ENCODE measurements around the gene NFIX. TPM values are rescaled to one million over a fixed set of nuclear protein-coding genes. Genes with fewer than 3 reads are reported as not detected.
A peak's percentile ranks its signal among the peaks of the same experiment; 100 is the strongest.

NFIX gene
- total and polyA plus RNA-seq, 2 donors from 2014 or later: 4.3 to 65.0 TPM

- DNase-seq (peak; percentile 80 to 88 (median 86)), FAIRE-seq (no peak)
- Histone ChIP-seq H3K36me3 (ENCODE audit: control insufficient read depth in 2 of 3, insufficient read depth in 3 of 3, low read length in 3 of 3) (no peaks in the 10 kb centered on the region), H3K27me3 (ENCODE audit: control insufficient read depth, insufficient read depth, low read length) (no peaks in the 10 kb centered on the region), H3K27ac (ENCODE audit: low read depth in 2 of 2, low read length in 2 of 2) (no peak overlapping the region), H3K9ac (ENCODE audit: low read length in 3 of 3) (peak overlapping the region in 2 of 3 donors; percentile 46 to 65), H3K4me1 (ENCODE audit: control insufficient read depth in 2 of 3, insufficient read depth in 2 of 3, low read depth in 1 of 3, low read length in 3 of 3) (peaks cover 0 to 2% (median 0%) of the 10 kb centered on the region in 3 donors), H3K9me3 (ENCODE audit: control insufficient read depth in 2 of 3, insufficient read depth in 1 of 3, low read length in 3 of 3) (no peaks in the 10 kb centered on the region), H3K4me3 (ENCODE audit: low read length in 3 of 3) (peak overlapping the region; percentile 41 to 67 (median 53))
- intact Hi-C loops (cut with DNase I): no loop called here
- peak; percentile 92 for TF ChIP-seq CTCF (IDR thresholded peaks at IDR 0.05; ENCODE audit: borderline replicate concordance, extremely low read depth, insufficient read depth)
These were observed 30.1 kb upstream of the NFIX start for GRCh38 chr19:12965017-12965811.

- intact Hi-C loops (cut with DNase I): no loop called here
- FAIRE-seq (no peak), DNase-seq (no peak)
- TF ChIP-seq CTCF (IDR thresholded peaks at IDR 0.05; ENCODE audit: borderline replicate concordance, extremely low read depth, insufficient read depth): no peak
- Histone ChIP-seq H3K36me3 (ENCODE audit: control insufficient read depth in 2 of 3, insufficient read depth in 3 of 3, low read length in 3 of 3) (no peaks in the 10 kb centered on the region), H3K27ac (ENCODE audit: low read depth in 2 of 2, low read length in 2 of 2) (no peak overlapping the region), H3K4me1 (ENCODE audit: control insufficient read depth in 2 of 3, insufficient read depth in 2 of 3, low read depth in 1 of 3, low read length in 3 of 3) (peaks cover 0 to 2% (median 0%) of the 10 kb centered on the region in 3 donors), H3K9ac (ENCODE audit: low read length in 3 of 3) (peak overlapping the region in 1 of 3 donors; percentile 31), H3K27me3 (ENCODE audit: control insufficient read depth, insufficient read depth, low read length) (no peaks in the 10 kb centered on the region), H3K4me3 (ENCODE audit: low read length in 3 of 3) (peak overlapping the region in 1 of 3 donors; percentile 25), H3K9me3 (ENCODE audit: control insufficient read depth in 2 of 3, insufficient read depth in 1 of 3, low read length in 3 of 3) (no peaks in the 10 kb centered on the region)
These were observed 29.5 kb upstream of the NFIX start for GRCh38 chr19:12965812-12966135.

- Histone ChIP-seq H3K9ac (ENCODE audit: low read length in 3 of 3) (no peak overlapping the region), H3K36me3 (ENCODE audit: control insufficient read depth in 2 of 3, insufficient read depth in 3 of 3, low read length in 3 of 3) (no peaks in the 10 kb centered on the region), H3K27me3 (ENCODE audit: control insufficient read depth, insufficient read depth, low read length) (no peaks in the 10 kb centered on the region), H3K4me3 (ENCODE audit: low read length in 3 of 3) (no peak overlapping the region), H3K4me1 (ENCODE audit: control insufficient read depth in 2 of 3, insufficient read depth in 2 of 3, low read depth in 1 of 3, low read length in 3 of 3) (peaks cover 0 to 2% (median 0%) of the 10 kb centered on the region in 3 donors), H3K27ac (ENCODE audit: low read depth in 2 of 2, low read length in 2 of 2) (no peak overlapping the region), H3K9me3 (ENCODE audit: control insufficient read depth in 2 of 3, insufficient read depth in 1 of 3, low read length in 3 of 3) (no peaks in the 10 kb centered on the region)
- intact Hi-C loops (cut with DNase I): no loop called here
- no peak for DNase-seq
- FAIRE-seq: no peak
- no peak for TF ChIP-seq CTCF (IDR thresholded peaks at IDR 0.05; ENCODE audit: borderline replicate concordance, extremely low read depth, insufficient read depth)
These were observed 27.4 kb upstream of the NFIX start for GRCh38 chr19:12967907-12968306.
